HG03025 (cell line): ENCODE data around the gene TMEM161A.
"Not testable (repeated sequence)": the region's sequence is repeated elsewhere in the genome, so short reads cannot be mapped to it uniquely, and the experiment has no call there.

Experiments used
- ATAC-seq: cut with Tn5 transposase; IDR thresholded peaks from one replicate; pipeline ENCODE4 v1.9.1; 2021; ENCODE audit warnings: mild to moderate bottlenecking, moderate library complexity; ENCODE audit not compliant: unreplicated experiment, low FRiP score

The TMEM161A gene

DNA sequence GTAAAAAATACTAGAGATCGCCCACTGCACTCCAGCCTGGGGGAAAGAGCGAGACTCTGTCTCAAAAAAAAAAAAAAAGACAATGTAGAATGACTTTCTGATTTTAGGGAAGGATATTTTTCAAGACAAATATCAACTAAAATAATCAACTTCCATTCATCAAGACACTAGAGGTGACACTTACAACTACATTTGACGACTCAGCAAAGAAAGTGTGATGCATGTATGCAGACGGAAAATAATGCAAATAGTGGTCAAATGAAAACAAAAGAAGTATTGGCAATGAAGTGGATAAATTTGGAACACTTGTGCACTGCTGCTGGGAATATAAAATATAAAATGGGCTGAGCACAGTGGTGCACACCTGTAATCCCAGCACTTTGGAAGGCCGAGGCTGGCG is 12.2 kb downstream of the TMEM161A start:
- no peak for ATAC-seq

DNA sequence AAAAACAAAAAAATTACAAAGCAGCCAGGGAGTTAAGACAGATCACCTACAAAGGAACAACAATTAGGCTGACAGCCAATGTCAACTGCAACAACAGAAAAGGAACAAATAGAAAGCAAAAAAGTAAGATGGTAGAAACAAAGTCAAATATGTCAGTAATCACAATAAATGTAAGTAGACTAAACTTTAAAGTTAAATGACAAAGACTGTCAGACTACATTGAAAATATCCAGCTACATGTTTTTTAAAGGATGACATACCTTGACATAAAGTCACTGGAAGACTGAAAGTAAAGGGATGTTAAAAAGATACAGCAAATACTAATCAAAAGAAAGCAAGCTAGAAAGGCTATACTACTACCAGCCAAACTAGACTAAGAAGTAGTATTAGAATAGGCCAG is 14.9 kb downstream of the TMEM161A start:
- ATAC-seq: no peak

DNA sequence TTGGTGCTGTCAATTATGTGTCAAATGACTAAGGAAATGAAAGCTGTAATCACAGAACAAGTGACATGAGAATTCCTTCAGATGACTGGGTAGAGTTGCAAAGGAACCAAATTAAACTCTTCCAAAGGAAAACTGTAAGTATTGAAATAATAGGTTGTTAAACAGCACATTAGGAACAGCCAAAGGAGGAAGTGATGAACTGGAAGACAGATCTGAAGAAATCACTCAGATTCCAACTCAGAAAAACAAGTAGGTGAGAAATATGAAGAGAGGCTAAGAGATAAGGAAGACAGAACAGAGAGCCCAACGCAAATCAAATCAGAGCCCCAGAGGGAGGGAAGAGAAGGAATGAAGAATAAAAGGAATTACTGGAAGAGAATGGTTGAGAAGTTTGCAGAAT is 15.4 kb downstream of the TMEM161A start:
- no peak for ATAC-seq

DNA sequence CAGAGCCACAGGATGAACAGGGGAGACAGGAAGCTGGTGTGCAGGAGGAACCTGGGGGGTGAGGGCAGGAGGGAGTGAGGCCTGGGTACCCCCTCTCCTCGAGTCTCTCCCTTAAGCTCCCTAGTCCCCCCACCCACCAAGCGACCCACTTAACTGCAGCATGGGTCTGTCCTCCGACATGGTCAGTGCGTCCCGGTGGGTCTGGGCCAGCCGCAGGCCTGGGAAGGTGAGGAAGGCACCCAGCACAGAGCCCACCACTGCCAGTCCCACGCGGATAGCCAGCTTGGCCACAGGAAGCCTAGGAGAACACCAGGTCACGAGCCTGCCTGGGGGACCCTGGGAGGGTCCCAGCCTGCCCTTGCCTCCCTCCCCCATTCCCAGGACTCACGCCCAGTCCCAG is 16.9 kb downstream of the TMEM161A start:
- ATAC-seq: no peak

DNA sequence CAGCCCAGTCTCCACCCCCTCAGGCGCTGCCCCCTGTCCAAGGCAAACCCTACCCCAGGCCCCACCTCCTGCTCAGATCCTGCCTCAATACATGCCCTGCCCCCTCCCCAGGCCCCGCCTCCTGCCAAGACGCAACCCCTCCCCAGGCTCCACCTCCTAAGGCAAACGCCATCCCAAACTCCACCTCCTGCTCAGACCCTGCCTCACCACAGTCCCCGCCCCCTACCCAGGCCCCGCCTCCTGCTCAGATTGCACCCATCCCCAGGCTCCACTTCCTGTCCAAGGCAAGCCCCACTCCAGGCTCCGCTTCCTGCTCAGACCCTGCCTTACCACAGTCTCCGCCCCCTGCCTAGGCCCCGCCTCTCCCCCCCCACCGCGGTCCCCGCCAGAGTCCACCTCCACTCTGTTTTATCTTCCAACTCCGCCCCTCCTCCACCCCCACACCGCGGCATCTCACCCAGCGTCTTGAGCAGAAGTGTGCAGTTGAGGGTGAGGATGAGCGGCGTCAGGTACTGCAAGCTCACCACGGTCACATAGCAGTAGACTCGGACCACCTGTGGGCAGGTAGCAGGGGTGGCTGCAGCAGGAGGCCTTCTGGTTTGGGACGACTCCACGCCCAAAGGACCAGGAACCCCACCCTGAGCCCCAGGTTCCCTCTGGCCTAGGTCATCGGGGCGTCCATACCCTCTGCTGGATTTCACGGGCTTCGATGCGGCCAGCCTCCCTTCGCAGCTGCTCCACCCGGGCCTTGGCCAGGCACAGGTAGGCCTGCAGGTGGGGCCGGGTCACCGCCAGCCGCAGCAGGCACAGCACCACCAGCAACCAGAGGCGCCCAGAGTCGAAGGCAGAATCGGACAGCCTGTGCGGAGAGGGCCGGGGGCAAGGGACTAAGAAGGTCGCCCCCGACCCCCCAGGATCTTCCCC is 17.7 kb downstream of the TMEM161A start:
- ATAC-seq: no peak

DNA sequence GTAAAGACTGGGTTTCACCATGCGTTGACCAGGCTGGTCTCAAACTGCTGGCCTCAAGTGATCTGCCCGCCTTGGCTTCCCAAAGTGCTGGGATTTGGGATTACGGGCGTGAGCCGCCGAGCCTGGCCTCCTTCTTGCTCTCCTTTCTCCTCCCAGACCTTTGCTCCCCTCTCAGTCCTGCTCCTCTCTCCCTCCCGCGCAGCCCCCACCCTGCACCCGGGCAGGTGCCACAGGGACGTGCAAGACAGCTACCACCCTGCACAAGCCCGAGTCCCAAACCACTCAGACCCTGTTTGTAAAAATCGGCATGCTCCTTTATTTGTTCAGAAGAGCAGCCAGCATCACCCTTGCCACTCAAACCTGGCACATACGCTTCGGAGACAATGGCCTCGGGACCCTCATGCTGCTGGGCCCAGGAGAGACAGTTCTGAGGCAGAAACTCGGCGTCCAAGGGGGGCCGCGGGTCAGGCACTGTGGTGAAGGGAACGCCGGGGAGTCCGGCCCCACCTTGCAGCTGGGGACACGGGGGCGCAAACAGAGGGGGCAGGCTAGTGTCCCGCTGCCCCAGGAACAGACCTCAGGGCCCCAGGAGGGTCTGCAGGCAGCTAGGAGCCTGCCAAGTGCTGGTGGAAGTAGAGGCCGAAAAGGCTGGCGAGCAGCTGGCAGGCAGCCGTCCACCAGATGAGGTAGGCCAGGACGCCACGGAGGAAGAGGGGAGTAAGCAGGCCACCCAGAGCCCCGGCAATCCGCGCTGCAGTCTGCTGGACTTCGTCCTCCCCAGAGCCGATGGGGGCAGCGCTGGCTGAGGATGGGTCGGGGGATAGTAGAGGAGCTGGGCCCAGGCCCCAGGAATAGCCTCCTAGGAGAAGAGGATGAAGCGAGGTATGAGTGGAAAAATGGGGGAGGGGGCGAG is 18.7 kb downstream of the TMEM161A start:
- no peak for ATAC-seq

DNA sequence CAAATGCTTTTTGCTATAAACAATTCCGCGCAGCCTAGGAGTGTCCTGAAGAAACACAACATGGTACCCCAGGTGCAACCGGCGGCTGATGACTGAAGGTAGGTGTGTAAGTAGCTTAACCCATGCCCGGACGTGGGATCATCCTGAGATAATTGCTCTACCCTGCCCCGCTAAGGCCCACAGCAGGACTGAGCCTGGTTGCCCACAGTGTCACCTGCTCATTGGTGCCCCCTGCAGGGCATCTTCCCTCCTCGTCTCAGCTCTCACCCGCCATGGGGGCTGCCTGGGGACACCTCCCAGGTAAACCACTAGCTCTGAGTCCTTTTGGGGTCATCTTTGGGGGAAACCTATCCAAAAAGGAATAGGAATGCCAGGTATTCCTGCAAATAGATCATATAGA is 22.3 kb downstream of the TMEM161A start:
- ATAC-seq: no peak

DNA sequence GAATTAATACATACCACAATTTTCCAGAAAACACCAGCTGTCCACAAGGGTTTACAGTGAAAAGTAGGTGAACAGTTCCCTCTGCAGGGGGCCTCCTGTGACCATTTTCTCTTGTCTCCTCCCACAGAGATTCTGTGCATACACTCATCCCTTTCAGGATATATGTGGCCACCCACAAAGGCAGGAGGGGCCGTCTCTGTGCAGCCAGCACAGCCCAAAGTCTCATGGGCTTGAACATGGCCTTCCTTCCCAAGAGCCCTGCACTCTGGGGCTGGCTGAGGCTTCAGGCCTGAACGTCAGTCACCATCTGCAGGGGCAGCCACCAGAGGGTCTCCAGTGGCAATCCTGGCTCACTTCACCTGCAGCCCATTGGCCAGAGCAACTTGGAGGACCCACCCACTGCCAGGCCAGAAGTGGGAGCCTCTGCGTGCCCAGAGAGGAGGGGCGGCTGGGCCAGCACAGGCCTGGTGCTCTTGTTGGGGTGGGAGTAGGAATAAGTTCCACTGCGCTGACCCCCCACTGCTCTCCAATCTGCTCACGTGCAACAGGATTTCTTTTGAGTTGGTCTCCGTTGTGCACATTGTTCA is 25.1 kb downstream of the TMEM161A start:
- no peak for ATAC-seq

DNA sequence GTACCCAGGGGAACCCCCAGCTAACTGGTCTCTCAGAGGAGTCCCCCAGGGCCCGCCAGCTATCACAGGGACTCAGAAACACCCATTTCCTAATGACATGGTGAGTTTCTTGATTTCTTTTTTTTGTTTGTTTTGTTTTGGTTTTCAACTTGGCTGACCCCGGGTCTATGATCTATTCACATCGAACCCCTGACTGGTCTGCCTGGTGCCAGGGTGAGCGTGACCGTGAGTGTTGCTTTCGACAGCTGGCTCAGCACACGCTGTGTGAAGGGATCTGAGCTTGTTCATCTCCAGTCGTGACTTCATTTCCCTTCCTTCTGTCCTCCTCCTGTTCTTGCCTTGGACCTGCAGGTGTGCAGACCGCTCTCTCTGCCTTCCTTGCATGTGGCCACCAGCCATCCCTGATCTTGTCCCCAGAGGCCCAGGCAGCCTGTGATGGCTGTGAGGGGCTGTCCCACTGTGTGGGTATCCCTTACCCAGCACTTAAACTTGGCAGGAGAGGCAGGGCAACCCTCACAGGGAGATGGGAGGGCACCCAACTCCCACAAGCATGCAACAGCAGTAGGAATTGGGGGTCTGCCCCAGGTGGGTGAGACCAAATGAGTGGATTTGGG is 26.2 kb downstream of the TMEM161A start:
- ATAC-seq: no peak

DNA sequence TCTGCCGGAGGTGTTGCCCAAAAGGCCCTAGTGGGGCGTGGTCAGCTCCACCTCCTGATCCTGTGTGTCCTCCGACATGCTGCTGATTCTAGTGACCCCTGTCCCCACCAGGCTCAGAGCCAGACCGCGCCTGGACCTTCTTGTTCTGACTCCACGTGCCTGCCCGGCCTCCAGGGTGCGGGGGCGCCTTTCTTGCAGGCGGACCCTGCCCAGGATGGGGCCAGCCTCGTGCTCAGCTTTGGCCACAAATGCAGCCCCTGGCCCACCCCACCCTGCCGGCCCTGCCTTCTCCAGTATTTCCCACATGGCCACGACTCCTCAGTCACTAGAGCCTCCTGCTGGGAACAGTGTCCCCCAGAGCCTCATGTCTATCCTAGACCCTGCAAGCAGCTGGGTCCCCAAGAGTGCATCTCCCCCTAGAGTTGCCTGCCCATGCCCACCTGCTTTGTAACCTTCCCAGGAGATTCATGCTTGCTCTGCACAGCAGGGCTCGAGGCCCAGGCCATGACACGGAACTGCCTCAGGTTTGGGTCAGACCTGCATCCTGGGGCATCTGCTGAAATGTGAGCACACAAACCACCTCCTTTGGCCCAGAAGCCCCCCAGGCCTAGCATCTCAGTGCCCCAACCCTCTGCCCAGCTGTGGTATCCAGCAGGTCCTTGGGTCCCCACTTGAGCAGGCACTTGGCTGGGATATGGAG is 27.0 kb downstream of the TMEM161A start:
- no peak for ATAC-seq

DNA sequence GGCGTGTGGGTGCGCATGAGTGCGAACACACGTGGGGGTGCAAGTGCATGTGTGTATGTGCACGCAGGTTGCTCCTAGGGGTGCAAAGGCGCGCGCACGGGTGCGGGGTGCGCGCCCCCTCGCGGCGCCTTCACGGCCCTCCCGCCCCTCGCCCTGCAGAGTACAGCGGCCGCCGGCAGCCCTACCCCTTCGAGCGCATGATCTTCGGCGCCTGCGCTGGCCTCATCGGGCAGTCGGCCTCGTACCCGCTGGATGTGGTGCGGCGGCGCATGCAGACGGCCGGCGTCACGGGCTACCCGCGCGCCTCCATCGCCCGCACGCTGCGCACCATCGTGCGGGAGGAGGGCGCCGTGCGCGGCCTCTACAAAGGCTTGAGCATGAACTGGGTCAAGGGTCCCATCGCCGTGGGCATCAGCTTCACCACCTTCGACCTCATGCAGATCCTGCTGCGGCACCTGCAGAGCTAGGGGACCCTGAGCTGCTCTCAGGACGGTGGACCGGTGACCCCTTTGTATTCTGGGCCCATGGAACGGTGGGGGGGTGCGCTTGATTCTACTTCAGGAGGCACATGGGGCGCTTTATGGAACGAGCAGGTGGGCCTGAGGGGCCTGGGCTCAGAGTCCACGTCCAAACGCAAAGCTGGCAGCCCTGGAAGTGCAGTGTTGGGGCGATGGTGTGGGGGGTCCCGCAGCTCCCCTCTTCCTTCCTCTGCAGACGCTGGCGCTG is 27.7 kb downstream of the TMEM161A start:
- no peak for ATAC-seq

DNA sequence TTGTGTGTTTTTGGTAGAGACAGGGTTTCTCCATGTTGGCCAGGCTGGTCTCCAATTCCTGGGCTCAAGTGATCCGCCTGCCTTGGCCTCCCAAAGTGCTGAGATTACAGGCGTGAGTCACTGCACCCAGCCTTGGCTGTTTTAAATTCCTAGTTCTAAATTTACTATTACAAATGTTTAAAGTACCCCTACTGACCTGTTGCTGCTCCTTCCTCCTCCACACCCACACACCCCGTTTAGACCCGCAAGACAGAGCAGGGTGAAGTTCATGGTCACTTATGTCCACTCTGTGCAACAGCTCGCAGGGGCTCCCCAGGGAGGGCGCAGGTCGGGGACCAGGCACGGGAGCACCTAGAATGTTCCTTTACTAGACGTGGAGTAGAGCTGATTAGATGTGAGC is 28.7 kb downstream of the TMEM161A start:
- no peak for ATAC-seq

DNA sequence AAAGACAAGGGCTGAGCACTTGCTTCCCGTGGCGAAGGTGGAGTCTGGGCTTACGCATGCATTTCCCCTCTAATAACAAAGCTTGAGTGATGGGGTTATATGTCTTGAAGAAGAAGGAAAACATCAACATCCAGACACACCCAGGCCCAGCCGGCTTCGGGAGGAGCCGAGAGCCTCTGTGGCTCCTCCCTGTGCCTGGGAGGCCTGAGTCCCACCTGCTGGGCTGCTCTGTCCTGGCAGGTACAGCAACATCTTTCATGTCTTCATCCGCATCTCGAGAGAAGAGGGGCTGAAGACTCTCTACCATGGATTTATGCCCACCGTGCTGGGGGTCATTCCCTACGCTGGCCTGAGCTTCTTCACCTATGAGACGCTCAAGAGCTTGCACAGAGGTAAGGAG is 30.6 kb downstream of the TMEM161A start:
- ATAC-seq: no peak

DNA sequence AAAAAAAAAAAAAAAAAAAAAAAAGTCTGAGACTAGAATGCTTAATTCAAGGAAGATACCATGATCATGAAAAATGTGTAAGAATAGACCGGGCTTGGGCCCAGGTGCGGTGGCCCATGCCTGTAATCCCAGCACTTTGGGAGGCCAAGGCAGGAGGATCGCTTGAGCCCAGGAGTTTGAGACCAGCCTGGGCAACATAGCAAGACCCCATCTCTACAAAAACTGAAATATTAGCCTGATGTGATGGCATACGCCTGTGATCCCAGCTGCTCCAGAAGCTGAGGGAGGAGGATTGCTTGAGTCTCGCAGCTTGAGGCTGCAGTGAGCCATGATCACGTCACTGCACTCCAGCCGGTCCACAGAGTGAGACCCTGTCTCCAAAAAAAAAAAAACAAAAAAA is 31.3 kb downstream of the TMEM161A start:
- ATAC-seq: not testable (repeated sequence)

DNA sequence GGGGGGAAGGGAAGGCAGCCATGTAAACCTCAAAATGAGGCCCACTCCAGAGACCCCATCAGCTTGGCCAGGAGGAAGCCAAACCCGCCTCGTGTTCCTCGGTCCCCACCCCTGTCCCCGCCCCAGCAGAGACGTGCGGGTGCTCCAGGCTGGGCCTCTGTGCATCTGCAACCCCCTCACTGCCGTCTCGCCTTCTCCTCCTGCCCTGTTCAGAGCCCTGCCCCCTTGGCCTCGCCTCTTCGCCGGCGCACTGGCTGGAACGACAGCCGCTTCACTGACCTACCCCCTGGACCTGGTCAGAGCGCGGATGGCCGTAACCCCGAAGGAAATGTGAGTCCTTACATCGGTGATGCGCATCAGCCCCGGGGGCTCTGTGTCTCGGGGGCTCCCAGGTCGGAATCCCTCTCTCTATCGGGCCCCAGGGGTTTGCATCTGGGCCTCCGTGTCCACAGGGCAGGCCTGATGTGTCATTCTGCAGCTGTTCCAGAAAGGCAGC is 32.2 kb downstream of the TMEM161A start:
- ATAC-seq: no peak

DNA sequence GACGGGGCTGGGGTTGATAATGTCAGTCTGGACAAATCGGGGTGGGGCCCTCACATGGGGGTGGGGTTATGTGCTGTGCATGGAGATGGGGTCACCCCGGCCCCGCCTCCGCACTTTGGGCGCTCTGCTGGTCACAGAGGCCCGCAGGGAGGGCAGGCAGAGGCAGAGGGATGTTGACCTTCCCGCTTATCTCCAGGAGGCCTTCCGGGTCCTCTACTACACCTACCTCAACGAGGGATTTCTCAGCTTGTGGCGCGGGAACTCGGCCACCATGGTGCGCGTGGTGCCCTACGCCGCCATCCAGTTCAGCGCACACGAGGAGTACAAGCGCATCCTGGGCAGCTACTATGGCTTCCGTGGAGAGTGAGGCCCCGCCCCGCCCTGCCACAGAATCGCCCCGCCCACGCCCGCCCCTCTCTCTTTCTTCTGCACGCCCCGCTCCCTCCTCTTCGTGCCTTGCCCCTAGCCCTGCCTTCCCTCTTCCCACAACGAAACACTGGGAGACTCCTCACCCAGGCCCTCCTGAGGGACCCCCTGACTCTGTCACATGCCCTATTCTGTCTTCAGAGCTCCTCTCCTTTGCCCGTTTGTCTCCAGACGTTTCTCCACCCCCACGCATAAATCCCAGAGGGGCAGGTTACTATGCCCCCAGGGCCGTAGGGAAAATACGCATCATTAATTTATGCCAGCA is 32.8 kb downstream of the TMEM161A start:
- ATAC-seq: no peak

DNA sequence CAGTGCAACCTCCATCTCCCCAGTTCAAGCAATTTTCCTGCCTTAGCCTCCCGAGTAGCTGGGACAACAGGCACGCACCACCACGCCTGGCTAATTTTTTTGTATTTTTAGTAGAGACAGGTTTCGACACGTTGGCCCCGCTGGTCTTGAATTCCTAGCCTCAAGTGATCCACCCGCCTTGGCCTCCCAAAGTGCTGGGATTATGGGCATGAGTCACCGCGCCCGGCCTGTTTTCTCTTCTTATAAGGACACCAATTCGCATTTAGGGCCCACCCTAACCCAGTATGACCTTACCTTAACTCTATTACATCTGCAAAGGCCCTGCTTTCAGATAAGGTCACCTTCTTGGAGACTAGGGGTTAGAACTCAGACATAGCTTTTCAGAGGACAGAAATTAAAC is 35.1 kb downstream of the TMEM161A start:
- ATAC-seq: no peak

DNA sequence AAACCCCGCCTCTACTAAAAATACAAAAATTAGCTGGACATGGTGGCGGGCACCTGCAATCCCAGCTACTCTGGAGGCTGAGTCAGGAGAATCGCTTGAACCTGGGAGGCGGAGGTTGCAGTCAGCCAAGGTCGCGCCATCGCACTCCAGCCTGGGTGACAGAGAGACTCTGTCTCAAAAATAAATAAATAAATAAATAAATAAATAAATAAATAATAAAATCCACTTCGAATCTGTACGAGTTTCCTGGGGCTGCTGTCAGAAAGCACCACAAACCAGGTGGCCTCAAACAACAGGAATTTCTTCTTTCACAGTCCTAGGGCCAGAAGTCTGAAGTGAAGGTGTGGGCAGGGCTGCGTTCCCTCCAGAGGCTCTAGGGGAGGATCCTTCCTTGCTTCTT is 35.7 kb downstream of the TMEM161A start:
- not testable (repeated sequence) for ATAC-seq

DNA sequence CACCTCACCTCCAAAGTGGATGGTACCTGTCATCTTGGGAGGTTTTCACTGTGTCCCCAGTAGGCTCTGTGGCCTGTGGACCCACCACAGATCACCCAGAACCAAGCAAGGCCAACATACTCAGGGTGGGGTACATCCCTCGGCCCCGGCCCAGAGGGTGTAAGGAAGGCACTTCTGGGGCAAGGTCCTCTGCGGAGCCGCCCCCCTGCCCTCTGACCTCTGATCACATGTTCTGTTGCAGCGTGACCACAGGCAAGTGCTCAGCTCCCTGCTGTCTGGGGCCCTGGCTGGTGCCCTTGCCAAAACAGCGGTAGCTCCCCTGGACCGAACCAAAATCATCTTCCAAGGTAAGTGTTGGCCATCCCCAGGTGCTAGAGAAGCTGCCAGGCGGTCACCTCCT is 36.7 kb downstream of the TMEM161A start:
- ATAC-seq: no peak
